ENCODE measurements around the gene DAAM1. TPM values are rescaled to one million over a fixed set of nuclear protein-coding genes. Genes with fewer than 3 reads are reported as not detected.
A peak's percentile ranks its signal among the peaks of the same experiment; 100 is the strongest.

DAAM1 gene
- total and polyA plus RNA-seq, 2 donors (not counting 1 experiment from before 2014, with no cell fraction given) = 11.2 to 34.3 TPM

DNA sequence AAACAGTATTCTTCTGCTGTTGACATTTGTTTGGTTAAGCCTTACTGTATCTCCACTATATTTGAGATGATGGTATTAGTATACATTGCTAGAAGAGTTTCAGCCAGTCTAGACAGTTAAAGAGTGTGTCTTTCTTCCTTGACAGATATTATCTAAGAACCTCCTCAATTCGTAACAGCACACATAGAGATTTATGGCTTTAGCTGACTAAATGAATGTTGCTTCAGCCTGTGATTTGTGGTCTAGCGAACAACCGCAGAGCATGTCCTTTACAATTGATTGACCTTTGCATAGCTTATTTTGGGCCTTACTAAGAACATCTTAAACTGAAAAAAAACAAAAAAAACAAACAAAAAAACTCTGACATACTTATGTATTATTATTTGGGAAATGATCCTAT, 122.2 kb downstream of the DAAM1 start:
- Histone ChIP-seq H3K4me2 (replicated peaks; ENCODE audit: low read depth, low read length, poor library complexity, severe bottlenecking) (no peak overlapping the region), H2AFZ (ENCODE audit: insufficient read depth, low read depth, low read length, poor library complexity, severe bottlenecking) (no peak overlapping the region), H3K9ac (ENCODE audit: low read length) (no peak overlapping the region), H3K79me2 (ENCODE audit: control insufficient read depth, insufficient read depth, low read length) (no peaks in the 10 kb centered on the region), H3K27me3 (replicated peaks in 1 of 4; ENCODE audit: control extremely low read depth in 1 of 4, control insufficient read depth in 3 of 4, insufficient read depth in 4 of 4, low read length in 3 of 4) (no peaks in the 10 kb centered on the region), H3K4me1 (ENCODE audit: control insufficient read depth in 2 of 2, insufficient read depth in 2 of 2, low read length in 2 of 2) (peaks cover 0 to 4% of the 10 kb centered on the region in 2 donors), H3K36me3 (replicated peaks in 1 of 2; ENCODE audit: control extremely low read depth in 1 of 2, control insufficient read depth in 1 of 2, extremely low read depth in 1 of 2, insufficient read depth in 2 of 2, low read length in 1 of 2) (no peaks in the 10 kb centered on the region), H3K9me3 (ENCODE audit: control extremely low read depth in 1 of 3, control insufficient read depth in 2 of 3, insufficient read depth in 1 of 3, low read length in 2 of 3) (no peaks in the 10 kb centered on the region), H3K27ac (ENCODE audit: low read length in 2 of 2) (no peak overlapping the region), H3K4me3 (ENCODE audit: control extremely low read depth in 1 of 5, extremely low read depth in 1 of 5, insufficient read depth in 1 of 5, low read depth in 2 of 5, low read length in 4 of 5) (no peak overlapping the region), H4K20me1 (ENCODE audit: control insufficient read depth, insufficient read depth, low read length, poor library complexity, severe bottlenecking) (no peaks in the 10 kb centered on the region)
- ATAC-seq (ENCODE audit: low read depth) (no peak), DNase-seq (no peak)
- Mint-ChIP-seq H3K27me3 (no peaks in the 10 kb centered on the region), H3K9me3 (ENCODE audit: insufficient read depth) (no peaks in the 10 kb centered on the region), H3K4me3 (peak overlapping the region; percentile 4), H3K27ac (no peak overlapping the region), H3K4me1 (peaks cover 34% of the 10 kb centered on the region)
- WGBS (ENCODE audit: insufficient coverage) = no CpG with 5 or more reads among the region's 3 CpGs
- TF ChIP-seq, protein P1, sequence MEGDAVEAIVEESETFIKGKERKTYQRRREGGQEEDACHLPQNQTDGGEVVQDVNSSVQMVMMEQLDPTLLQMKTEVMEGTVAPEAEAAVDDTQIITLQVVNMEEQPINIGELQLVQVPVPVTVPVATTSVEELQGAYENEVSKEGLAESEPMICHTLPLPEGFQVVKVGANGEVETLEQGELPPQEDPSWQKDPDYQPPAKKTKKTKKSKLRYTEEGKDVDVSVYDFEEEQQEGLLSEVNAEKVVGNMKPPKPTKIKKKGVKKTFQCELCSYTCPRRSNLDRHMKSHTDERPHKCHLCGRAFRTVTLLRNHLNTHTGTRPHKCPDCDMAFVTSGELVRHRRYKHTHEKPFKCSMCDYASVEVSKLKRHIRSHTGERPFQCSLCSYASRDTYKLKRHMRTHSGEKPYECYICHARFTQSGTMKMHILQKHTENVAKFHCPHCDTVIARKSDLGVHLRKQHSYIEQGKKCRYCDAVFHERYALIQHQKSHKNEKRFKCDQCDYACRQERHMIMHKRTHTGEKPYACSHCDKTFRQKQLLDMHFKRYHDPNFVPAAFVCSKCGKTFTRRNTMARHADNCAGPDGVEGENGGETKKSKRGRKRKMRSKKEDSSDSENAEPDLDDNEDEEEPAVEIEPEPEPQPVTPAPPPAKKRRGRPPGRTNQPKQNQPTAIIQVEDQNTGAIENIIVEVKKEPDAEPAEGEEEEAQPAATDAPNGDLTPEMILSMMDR (IDR thresholded peaks at IDR 0.05) = no peak
- no peak for TF ChIP-seq EZH2 (IDR thresholded peaks at IDR 0.05; ENCODE audit: borderline replicate concordance, insufficient read depth, low read depth, low read length, poor library complexity, severe bottlenecking)
- ChIA-PET CTCF (no interaction called here), POLR2A (no interaction called here)
- intact Hi-C loops (cut with micrococcal nuclease) = no loop called here

DNA sequence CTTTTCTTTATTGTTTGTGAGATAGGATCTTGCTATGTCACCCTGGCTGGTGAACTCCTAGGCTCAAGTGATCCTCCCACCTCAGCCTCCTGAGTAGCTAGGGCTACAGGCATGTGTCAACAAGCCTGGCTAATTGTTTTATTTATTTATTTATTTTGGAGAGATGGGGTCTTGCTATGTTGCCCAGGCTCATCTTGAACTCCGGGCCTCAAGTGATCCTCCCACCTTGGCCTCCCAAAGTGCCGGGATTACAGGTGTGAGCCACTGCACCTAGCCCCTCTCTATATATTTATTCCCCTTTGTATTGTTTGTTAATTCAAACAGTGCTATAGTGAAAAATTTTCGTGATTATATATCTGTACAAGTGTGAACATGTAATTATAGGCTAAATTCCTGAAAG, 123.3 kb downstream of the DAAM1 start:
- H2AFZ ChIP-seq (ENCODE audit: insufficient read depth, low read depth, low read length, poor library complexity, severe bottlenecking) = no peak overlapping the region
- ATAC-seq (ENCODE audit: low read depth) (no peak), DNase-seq (no peak)
- H3K79me2 ChIP-seq (ENCODE audit: control insufficient read depth, insufficient read depth, low read length) = no peaks in the 10 kb centered on the region
- ChIA-PET CTCF (no interaction called here), POLR2A (no interaction called here)
- H3K4me1 Mint-ChIP-seq = peaks cover 35% of the 10 kb centered on the region
- no peak overlapping the region for H3K9ac ChIP-seq (ENCODE audit: low read length)
- H3K9me3 Mint-ChIP-seq (ENCODE audit: insufficient read depth) = no peaks in the 10 kb centered on the region
- no peak overlapping the region for H3K27ac Mint-ChIP-seq
- H3K36me3 ChIP-seq (replicated peaks in 1 of 2; ENCODE audit: control extremely low read depth in 1 of 2, control insufficient read depth in 1 of 2, extremely low read depth in 1 of 2, insufficient read depth in 2 of 2, low read length in 1 of 2) = no peaks in the 10 kb centered on the region
- H3K27me3 Mint-ChIP-seq = no peaks in the 10 kb centered on the region
- peaks cover 4% of the 10 kb centered on the region in 2 donors for H3K4me1 ChIP-seq (ENCODE audit: control insufficient read depth in 2 of 2, insufficient read depth in 2 of 2, low read length in 2 of 2)
- H3K9me3 ChIP-seq (ENCODE audit: control extremely low read depth in 1 of 3, control insufficient read depth in 2 of 3, insufficient read depth in 1 of 3, low read length in 2 of 3) = no peaks in the 10 kb centered on the region
- no CpG with 5 or more reads among the region's 3 CpGs for WGBS (ENCODE audit: insufficient coverage)
- no peak overlapping the region for H3K4me2 ChIP-seq (replicated peaks; ENCODE audit: low read depth, low read length, poor library complexity, severe bottlenecking)
- no peaks in the 10 kb centered on the region for H4K20me1 ChIP-seq (ENCODE audit: control insufficient read depth, insufficient read depth, low read length, poor library complexity, severe bottlenecking)
- no peak overlapping the region for H3K4me3 ChIP-seq (ENCODE audit: control extremely low read depth in 1 of 5, extremely low read depth in 1 of 5, insufficient read depth in 1 of 5, low read depth in 2 of 5, low read length in 4 of 5)
- no peaks in the 10 kb centered on the region for H3K27me3 ChIP-seq (replicated peaks in 1 of 4; ENCODE audit: control extremely low read depth in 1 of 4, control insufficient read depth in 3 of 4, insufficient read depth in 4 of 4, low read length in 3 of 4)
- no peak overlapping the region for H3K4me3 Mint-ChIP-seq
- no peak for TF ChIP-seq EZH2 (IDR thresholded peaks at IDR 0.05; ENCODE audit: borderline replicate concordance, insufficient read depth, low read depth, low read length, poor library complexity, severe bottlenecking)
- TF ChIP-seq, protein P1 (IDR thresholded peaks at IDR 0.05) = no peak
- no peak overlapping the region for H3K27ac ChIP-seq (ENCODE audit: low read length in 2 of 2)
- intact Hi-C loops (cut with micrococcal nuclease) = no loop called here
